ENCODE data around the gene UBE2Q2.

DNA sequence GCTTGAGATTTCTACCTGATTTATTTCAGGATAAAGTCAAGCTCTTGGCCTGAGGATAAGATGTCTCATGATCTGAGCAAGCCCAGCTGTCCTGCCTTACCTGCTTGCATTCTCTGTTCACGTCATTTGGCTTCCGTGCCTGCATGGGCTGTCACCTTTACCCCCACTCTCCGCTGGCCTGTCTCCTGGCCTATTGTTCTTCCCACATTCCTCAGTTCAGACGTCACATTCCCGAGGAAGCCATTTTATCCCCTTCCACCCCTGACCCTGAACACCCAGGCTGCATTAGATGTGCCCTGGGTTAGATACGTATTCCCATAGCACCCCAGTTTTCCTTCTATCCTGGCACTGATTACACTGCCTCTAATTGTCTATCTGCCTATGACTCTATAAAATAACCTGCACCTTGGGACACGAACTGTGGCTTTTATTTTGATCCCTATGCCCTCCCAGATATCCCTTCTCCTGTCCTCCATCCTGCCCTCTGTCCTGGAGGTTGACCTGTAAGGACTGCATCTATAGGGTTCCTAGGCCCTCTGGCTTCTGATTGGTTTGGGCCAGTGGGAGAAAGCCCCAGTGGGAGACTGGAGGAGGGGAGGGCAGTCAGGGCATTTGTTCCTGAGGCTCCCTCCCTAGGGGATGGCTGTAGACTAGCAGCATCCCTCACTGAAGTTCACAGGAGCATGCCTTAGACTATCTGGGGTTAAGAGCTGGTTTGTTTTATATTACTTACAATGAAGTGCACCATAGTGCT, 19.2 kb upstream of the UBE2Q2 start:
- TF ChIP-seq POLR2A (IDR thresholded peaks at IDR 0.05): no peak
- TF ChIP-seq, protein P1, sequence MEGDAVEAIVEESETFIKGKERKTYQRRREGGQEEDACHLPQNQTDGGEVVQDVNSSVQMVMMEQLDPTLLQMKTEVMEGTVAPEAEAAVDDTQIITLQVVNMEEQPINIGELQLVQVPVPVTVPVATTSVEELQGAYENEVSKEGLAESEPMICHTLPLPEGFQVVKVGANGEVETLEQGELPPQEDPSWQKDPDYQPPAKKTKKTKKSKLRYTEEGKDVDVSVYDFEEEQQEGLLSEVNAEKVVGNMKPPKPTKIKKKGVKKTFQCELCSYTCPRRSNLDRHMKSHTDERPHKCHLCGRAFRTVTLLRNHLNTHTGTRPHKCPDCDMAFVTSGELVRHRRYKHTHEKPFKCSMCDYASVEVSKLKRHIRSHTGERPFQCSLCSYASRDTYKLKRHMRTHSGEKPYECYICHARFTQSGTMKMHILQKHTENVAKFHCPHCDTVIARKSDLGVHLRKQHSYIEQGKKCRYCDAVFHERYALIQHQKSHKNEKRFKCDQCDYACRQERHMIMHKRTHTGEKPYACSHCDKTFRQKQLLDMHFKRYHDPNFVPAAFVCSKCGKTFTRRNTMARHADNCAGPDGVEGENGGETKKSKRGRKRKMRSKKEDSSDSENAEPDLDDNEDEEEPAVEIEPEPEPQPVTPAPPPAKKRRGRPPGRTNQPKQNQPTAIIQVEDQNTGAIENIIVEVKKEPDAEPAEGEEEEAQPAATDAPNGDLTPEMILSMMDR (IDR thresholded peaks at IDR 0.05 in 8 of 11, conservative IDR thresholded peaks at IDR 0.05 in 3 of 11): no peak

Measured in spleen (tissue), 7 donors.